Astrocyte (in vitro differentiated cells and primary cell): ENCODE data around the gene C1orf141.

Experiments used
- CTCF ChIP-seq: IDR thresholded peaks from 2 replicates; pipeline ENCODE4 v1.5.1; 2011; ENCODE audit warnings: low read depth, mild to moderate bottlenecking, inconsistent platforms, low read length, moderate library complexity; ENCODE audit not compliant: insufficient read depth
- EZH2 ChIP-seq: IDR thresholded peaks from 2 replicates; pipeline ENCODE4 v1.6.1; 2012; ENCODE audit warnings: mild to moderate bottlenecking, low read length, inconsistent platforms; ENCODE audit not compliant: insufficient read depth

DNA sequence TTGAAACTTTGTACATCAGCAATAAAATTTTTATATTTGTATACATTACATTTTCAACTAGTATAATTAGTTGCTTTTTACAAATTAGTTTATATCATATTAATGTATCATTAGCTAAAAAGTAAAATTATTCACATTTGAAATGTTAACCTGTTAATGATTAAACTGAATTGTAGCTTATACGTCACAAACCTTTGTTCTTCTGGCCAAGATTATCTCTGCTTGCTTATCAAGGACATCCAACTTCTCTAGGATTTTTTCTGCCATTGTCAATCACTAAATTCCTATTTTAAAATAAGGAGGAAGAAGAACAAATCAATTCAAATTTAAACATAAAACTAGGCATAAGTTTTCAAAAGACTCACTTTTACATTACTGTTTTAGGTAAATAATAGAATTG, 7.8 kb downstream of the C1orf141 start:
- TF ChIP-seq CTCF (no peak), EZH2 (no peak)
